ENCODE results near the gene RENBP. TPM values are rescaled to one million over a fixed set of nuclear protein-coding genes. Genes with fewer than 3 reads are reported as not detected.

RENBP gene
- total and polyA plus RNA-seq, 9 of the 15 experiments (the other 6 are each of a cell fraction or from before 2014, with no cell fraction given) = 0.07 to 14.8 (median 10.6) TPM; not detected in 1

- peak; percentile 43; the same call in 1 of the 2 replicates for TF ChIP-seq ATF3 (IDR thresholded peaks at IDR 0.05)
- TF ChIP-seq ATF3 (CRISPR knock-in tag; conservative IDR thresholded peaks at IDR 0.05) = no peak
- 0 out of 4 replicates have a peak, but pooled peaks of 1 of the 2 experiments have one; percentile 17 for TF ChIP-seq NONO (IDR thresholded peaks at IDR 0.05; ENCODE audit: low read depth in 2 of 2, low read length in 1 of 2)
- TF ChIP-seq BCOR (IDR thresholded peaks at IDR 0.05) = no peak
- no peak for TF ChIP-seq ZNF217 (CRISPR knock-in tag; IDR thresholded peaks at IDR 0.05)
- TF ChIP-seq FOXM1 (IDR thresholded peaks at IDR 0.05; ENCODE audit: low read depth) = peak; percentile 26; the same call in 1 of the 2 replicates
- no peak for TF ChIP-seq FOXM1 (CRISPR knock-in tag; IDR thresholded peaks at IDR 0.05; ENCODE audit: low read depth)
- TF ChIP-seq ZC3H8 (IDR thresholded peaks at IDR 0.05) = no peak
- peak; percentile 39; the same call in 1 of the 2 replicates for TF ChIP-seq EP300 (IDR thresholded peaks at IDR 0.05; ENCODE audit: low read length)
- no peak for TF ChIP-seq SRSF9 (IDR thresholded peaks at IDR 0.05; ENCODE audit: borderline replicate concordance, low read depth, low read length)
- TF ChIP-seq KLF16 (IDR thresholded peaks at IDR 0.05) = peak; percentile 65
- TF ChIP-seq ZNF124 (CRISPR knock-in tag; IDR thresholded peaks at IDR 0.05) = no peak
- peak; percentile 78; the same call in 1 of the 2 replicates for TF ChIP-seq TEAD4 (IDR thresholded peaks at IDR 0.05; ENCODE audit: low read length)
- TF ChIP-seq TEAD4 (CRISPR knock-in tag; IDR thresholded peaks at IDR 0.05; ENCODE audit: borderline replicate concordance) = no peak
- no peak for TF ChIP-seq EZH2 (IDR thresholded peaks at IDR 0.05; ENCODE audit: borderline replicate concordance, low read depth, low read length)
- TF ChIP-seq CTCF (IDR thresholded peaks at IDR 0.05 in 2 of 3, conservative IDR thresholded peaks at IDR 0.05 in 1 of 3; ENCODE audit: insufficient read depth in 2 of 3, low read depth in 1 of 3, low read length in 3 of 3) = peak in 1 of 3 experiments; percentile 4; a peak in 1 of 6 replicates
- peak in 1 of 2 experiments; percentile 40; a peak in 1 of 4 replicates for TF ChIP-seq SRF (CRISPR knock-in tag; IDR thresholded peaks at IDR 0.05)
- 0 out of 2 replicates have a peak, but pooled peaks have one; percentile 21 for TF ChIP-seq DPF2 (IDR thresholded peaks at IDR 0.05)
- TF ChIP-seq RNF2 (IDR thresholded peaks at IDR 0.05) = peak; percentile 59; the same call in 1 of the 2 replicates
- TF ChIP-seq TGIF2 (CRISPR knock-in tag; IDR thresholded peaks at IDR 0.05) = no peak
- TF ChIP-seq THRB (CRISPR knock-in tag; conservative IDR thresholded peaks at IDR 0.05) = peak; percentile 94
- peak in 1 of 2 experiments; percentile 68; a peak in 2 of 4 replicates for TF ChIP-seq MAZ (CRISPR knock-in tag; conservative IDR thresholded peaks at IDR 0.05 in 1 of 2, IDR thresholded peaks at IDR 0.05 in 1 of 2)
- TF ChIP-seq L3MBTL2 (IDR thresholded peaks at IDR 0.05) = 0 out of 2 replicates have a peak, but pooled peaks have one; percentile 20
- no peak for TF ChIP-seq NFE2L1 (tag; IDR thresholded peaks at IDR 0.05; ENCODE audit: borderline replicate concordance, low read depth)
Observed at GRCh38 chrX:153900831-153901752, 43.4 kb downstream of the RENBP start (continued).
